ENCODE results near the gene CPN2.

DNA sequence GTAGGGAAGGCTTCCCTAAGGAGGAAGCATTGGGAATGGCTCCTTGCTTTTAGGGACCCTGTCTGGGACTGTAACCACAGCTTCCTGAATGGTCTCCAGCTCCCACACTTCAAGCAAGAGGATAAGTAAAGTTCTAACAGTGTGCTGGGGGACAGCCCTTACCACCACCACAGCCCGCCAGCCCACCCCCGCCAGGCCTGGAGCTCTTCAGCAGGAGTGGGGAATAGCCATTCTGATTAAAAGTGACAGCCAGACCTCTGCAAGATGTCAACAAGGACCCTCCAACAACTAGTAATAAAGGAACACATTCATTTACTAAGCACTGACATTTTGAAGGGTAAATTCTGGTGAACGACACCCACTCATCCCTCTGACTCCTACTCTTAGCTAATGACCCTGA lies 49.4 kb downstream of the CPN2 start:
- TF ChIP-seq CTCF (IDR thresholded peaks at IDR 0.05; ENCODE audit: extremely low read depth in 1 of 2, insufficient read depth in 1 of 2, low read depth in 1 of 2, low read length in 2 of 2) = no peak
- no peak for TF ChIP-seq EZH2 (IDR thresholded peaks at IDR 0.05; ENCODE audit: borderline replicate concordance, low read depth, low read length, severe bottlenecking)
- TF ChIP-seq POLR2A (IDR thresholded peaks at IDR 0.05; ENCODE audit: low read depth, low read length) = no peak
- no peak for TF ChIP-seq FOS (IDR thresholded peaks at IDR 0.05; ENCODE audit: borderline replicate concordance, insufficient read depth, low read length)
- no peak for TF ChIP-seq POLR2AphosphoS5 (IDR thresholded peaks at IDR 0.05; ENCODE audit: insufficient read depth, low read depth, low read length)

All from endothelial cell of umbilical vein (primary cell).